ENCODE measurements around the gene SLC37A2. TPM values are rescaled to one million over a fixed set of nuclear protein-coding genes. Genes with fewer than 3 reads are reported as not detected.

Gene SLC37A2
- total RNA-seq, 2 donors from 2014 or later = 10.2 to 13.3 TPM

- TF ChIP-seq CTCF (IDR thresholded peaks at IDR 0.05) (no peak), POLR2AphosphoS5 (IDR thresholded peaks at IDR 0.05) (no peak), POLR2A (IDR thresholded peaks at IDR 0.05) (no peak)
- H3K27me3 ChIP-seq (replicated peaks; ENCODE audit: insufficient read depth) = no peaks in the 10 kb centered on the region
- H3K4me1 ChIP-seq (replicated peaks) = peaks cover 3% of the 10 kb centered on the region
- no peak for DNase-seq (ENCODE audit: low spot score)
- H3K4me3 ChIP-seq = peak overlapping the region; percentile 66 to 93
- H3K27ac ChIP-seq = no peak overlapping the region
- H3K36me3 ChIP-seq = no peaks in the 10 kb centered on the region
- WGBS = 54% methylated on average over 4 of the region's 4 CpGs
- intact Hi-C loops (cut with DNase I) = loop anchor here (5.0 kb wide), 2 partner anchors 237 to 482 kb away; partner anchors contain the start of gene STT3A
- H3K9me3 ChIP-seq = no peaks in the 10 kb centered on the region
Measured at GRCh38 chr11:125110506-125110905, 47.4 kb downstream of the SLC37A2 start.

- 0% methylated on average over 9 of the region's 9 CpGs for WGBS
- intact Hi-C loops (cut with DNase I) = loop anchor here (5.0 kb wide), 2 partner anchors 236 to 481 kb away; partner anchors contain the start of gene STT3A
- Histone ChIP-seq H3K9me3 (no peaks in the 10 kb centered on the region), H3K27me3 (replicated peaks; ENCODE audit: insufficient read depth) (no peaks in the 10 kb centered on the region), H3K27ac (peak overlapping the region; percentile 74 to 88), H3K4me1 (replicated peaks) (peaks cover 3% of the 10 kb centered on the region), H3K4me3 (peak overlapping the region; percentile 66 to 93), H3K36me3 (no peaks in the 10 kb centered on the region)
- no peak for TF ChIP-seq POLR2A (IDR thresholded peaks at IDR 0.05)
- no peak for TF ChIP-seq CTCF (IDR thresholded peaks at IDR 0.05)
- TF ChIP-seq POLR2AphosphoS5 (IDR thresholded peaks at IDR 0.05) = no peak
- DNase-seq (ENCODE audit: low spot score) = no peak
Measured at GRCh38 chr11:125111001-125111342, 47.9 kb downstream of the SLC37A2 start.

GRCh38 chr11:125111343-125112207 lies 48.5 kb downstream of the SLC37A2 start, which contains the start of gene TMEM218:
TSS of gene TMEM218 (minus strand) at chr11:125111626. CDS start at chr11:125102241, 9,385 bp downstream.
- H3K36me3 ChIP-seq = no peaks in the 10 kb centered on the region
- H3K27ac ChIP-seq = peak within 1 kb of the TSS; percentile 74 to 88
- H3K27me3 ChIP-seq (replicated peaks; ENCODE audit: insufficient read depth) = no peaks in the 10 kb centered on the region
- peak within 1 kb of the TSS; percentile 66 to 93 for H3K4me3 ChIP-seq
- H3K9me3 ChIP-seq = no peaks in the 10 kb centered on the region
- peaks cover 3% of the 10 kb centered on the region for H3K4me1 ChIP-seq (replicated peaks)
- DNase-seq (ENCODE audit: low spot score) = peak; percentile 98
- intact Hi-C loops (cut with DNase I) = loop anchor here (5.0 kb wide), 2 partner anchors 236 to 481 kb away; partner anchors contain the start of gene STT3A
- peak; percentile 91 for TF ChIP-seq POLR2AphosphoS5 (IDR thresholded peaks at IDR 0.05)
- TF ChIP-seq CTCF (IDR thresholded peaks at IDR 0.05) = no peak
- WGBS = 7% methylated on average over 49 of the region's 49 CpGs

DNA sequence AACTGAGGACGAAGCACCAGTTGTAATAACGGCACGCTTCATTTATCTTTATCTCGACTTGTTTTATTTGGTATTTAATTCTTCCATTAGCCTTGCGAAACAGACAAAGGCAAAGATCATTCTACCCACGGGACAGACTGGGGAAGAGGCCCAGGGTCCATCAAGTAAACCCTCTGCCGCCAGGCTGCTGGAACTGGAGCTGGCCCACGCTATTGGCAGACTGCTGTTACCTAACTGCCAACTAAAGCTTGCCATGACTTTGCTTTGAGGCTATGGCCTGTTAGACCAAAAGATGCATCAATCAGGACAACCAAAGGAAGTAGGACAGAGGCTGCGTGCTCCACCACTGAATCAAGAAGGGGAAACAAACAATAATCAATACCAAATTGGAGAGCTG lies 49.1 kb downstream of the SLC37A2 start:
- H3K27ac ChIP-seq = peak overlapping the region in 1 of 2 donors; percentile 88
- H3K9me3 ChIP-seq = no peaks in the 10 kb centered on the region
- peaks cover 3% of the 10 kb centered on the region for H3K4me1 ChIP-seq (replicated peaks)
- TF ChIP-seq POLR2A (IDR thresholded peaks at IDR 0.05) (no peak), CTCF (IDR thresholded peaks at IDR 0.05) (no peak), POLR2AphosphoS5 (IDR thresholded peaks at IDR 0.05) (no peak)
- no peak for DNase-seq (ENCODE audit: low spot score)
- intact Hi-C loops (cut with DNase I) = loop anchor here (5.0 kb wide), 2 partner anchors 235 to 480 kb away; partner anchors contain the start of gene STT3A
- H3K4me3 ChIP-seq = peak overlapping the region in 1 of 2 donors; percentile 93
- H3K27me3 ChIP-seq (replicated peaks; ENCODE audit: insufficient read depth) = no peaks in the 10 kb centered on the region
- no peaks in the 10 kb centered on the region for H3K36me3 ChIP-seq
- 86% methylated on average over 9 of the region's 9 CpGs for WGBS
